Measurements from ENCODE around the gene PKP2.
"Not testable (repeated sequence)": the region's sequence is repeated elsewhere in the genome, so short reads cannot be mapped to it uniquely, and the experiment has no call there.

PKP2 gene

DNA sequence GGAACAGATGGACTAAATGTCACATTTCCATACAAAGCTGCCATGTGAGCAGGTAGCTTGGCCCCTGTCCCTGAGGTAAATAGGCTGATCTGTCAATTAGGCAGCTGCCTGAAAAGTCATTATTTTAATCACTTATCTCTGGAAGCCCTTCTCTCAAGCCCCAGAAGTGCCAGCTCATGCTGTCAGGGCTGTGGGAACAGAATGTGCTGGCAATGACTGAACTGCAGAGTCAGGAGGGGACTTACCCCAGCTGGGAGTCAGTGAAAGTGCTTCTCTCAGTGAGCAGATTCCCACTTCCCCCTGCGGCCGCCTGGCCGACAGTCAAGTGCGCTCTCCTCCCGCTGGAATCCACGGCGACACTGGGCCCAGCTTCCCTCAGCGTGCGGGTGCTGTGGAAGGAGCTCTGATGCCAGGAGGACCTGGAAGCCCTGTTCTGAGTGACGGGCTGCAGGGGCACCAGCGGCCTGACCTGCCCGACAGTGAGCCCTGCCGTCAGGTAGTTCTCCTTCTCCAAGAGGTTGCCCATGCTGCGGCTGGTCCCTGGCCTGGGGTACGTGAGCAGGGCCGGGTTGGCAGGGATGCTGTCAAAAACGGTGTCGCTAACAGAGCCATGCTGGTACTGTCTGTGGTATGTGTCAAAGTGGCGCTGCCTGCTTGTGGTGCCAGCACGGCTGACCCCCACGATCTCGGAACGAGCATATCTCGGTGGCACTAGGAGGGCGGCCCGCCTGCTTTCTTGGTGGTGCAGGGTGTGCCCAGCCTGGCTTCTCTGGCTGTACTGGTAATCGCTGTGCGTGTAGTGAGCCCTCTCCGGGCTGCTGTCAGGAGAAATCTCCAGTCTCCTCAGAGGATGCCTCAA lies 18.7 kb downstream of the PKP2 start:
- no peak for TF ChIP-seq CTCF (IDR thresholded peaks at IDR 0.05; ENCODE audit: low read length, missing control alignments)
- H3K4me3 ChIP-seq (replicated peaks; ENCODE audit: low read depth, low read length), result no peak overlapping the region
- peak; percentile 57 for DNase-seq (ENCODE audit: low read depth)

GRCh38 chr12:32876004-32876403 lies 20.6 kb downstream of the PKP2 start:
- H3K4me3 ChIP-seq (replicated peaks; ENCODE audit: low read depth, low read length), result no peak overlapping the region
- DNase-seq (ENCODE audit: low read depth), result no peak
- TF ChIP-seq CTCF (IDR thresholded peaks at IDR 0.05; ENCODE audit: low read length, missing control alignments), result no peak

- H3K4me3 ChIP-seq (replicated peaks; ENCODE audit: low read depth, low read length), result no peak overlapping the region
- DNase-seq (ENCODE audit: low read depth), result no peak
- TF ChIP-seq CTCF (IDR thresholded peaks at IDR 0.05; ENCODE audit: low read length, missing control alignments), result no peak
These were observed 21.6 kb downstream of the PKP2 start for GRCh38 chr12:32874975-32875374.

DNA sequence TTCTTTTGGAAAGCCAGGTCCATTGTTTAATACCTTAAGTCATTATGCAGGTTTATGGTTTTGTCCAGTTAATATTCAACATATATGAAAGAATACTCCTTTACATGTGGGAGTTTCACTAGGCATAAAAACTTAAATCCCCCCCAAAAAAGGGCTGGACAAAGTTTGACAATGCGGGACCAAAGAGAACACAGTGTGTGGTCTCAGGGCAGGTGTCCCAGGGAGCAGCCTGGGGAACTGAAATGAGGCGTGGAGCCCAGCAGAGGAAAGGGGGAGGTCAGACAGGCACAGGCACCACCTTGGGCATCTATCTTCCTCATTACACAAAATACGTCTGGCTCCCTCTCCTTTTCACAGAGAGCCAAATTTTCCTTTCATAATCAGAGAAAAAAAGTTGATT lies 22.5 kb downstream of the PKP2 start:
- TF ChIP-seq CTCF (IDR thresholded peaks at IDR 0.05; ENCODE audit: low read length, missing control alignments), result no peak
- no peak for DNase-seq (ENCODE audit: low read depth)

GRCh38 chr12:32872416-32872815 lies 24.2 kb downstream of the PKP2 start:
- H3K4me3 ChIP-seq (replicated peaks; ENCODE audit: low read depth, low read length); DNase-seq (ENCODE audit: low read depth): not testable (repeated sequence)

More for the DNA sequence above, 22.5 kb downstream of the PKP2 start:
- H3K4me3 ChIP-seq (replicated peaks; ENCODE audit: low read depth, low read length), result no peak overlapping the region

DNA sequence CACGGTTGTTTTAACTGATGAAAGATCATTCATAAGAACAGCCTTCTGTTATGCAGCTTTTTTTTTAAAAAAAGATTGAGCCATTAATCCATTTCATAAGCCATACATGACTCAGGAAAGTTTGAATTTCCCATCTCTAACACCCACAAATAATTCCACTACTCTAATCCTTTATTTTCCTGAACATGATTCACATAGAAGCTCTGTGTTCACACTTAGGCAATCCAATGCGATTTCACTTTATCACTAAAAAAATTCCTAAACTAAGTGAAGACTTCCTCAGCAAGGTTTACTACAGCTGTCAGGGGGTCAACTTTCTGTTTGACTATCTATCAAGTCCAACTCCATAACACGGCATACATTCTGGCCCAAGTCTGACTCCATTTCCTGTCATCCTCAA lies 25.9 kb downstream of the PKP2 start:
- H3K4me3 ChIP-seq (replicated peaks; ENCODE audit: low read depth, low read length), result no peak overlapping the region
- TF ChIP-seq CTCF (IDR thresholded peaks at IDR 0.05; ENCODE audit: low read length, missing control alignments), result no peak
- peak; percentile 43 for DNase-seq (ENCODE audit: low read depth)

DNA sequence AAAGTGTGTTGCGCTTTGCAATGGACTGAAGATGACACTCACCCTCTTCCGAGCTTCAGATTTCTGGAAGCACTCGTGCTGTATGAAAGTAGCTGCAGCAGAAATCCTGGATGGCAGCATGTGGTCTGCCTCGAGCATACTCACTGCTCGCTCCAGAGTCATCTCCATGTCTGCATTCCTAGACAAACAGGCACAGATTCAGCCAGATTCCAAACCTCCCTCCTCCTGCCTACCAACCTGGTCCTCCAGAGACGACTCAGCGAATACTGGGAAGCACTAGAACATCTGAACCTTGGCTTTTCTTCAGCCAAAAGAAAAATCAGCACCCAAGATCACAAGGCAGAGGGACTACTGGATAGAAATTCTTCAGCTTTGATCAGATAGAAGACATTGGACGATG lies 27.7 kb downstream of the PKP2 start:
- DNase-seq (ENCODE audit: low read depth), result no peak
- TF ChIP-seq CTCF (IDR thresholded peaks at IDR 0.05; ENCODE audit: low read length, missing control alignments), result no peak

More for the DNA sequence above, 27.7 kb downstream of the PKP2 start:
- no peak overlapping the region for H3K4me3 ChIP-seq (replicated peaks; ENCODE audit: low read depth, low read length)
